HepG2 (cell line): ENCODE results near the gene LRRC45. TPM values are rescaled to one million over a fixed set of nuclear protein-coding genes. Genes with fewer than 3 reads are reported as not detected.
A peak's percentile ranks its signal among the peaks of the same experiment; 100 is the strongest.

Source experiments
- AHR ChIP-seq: IDR thresholded peaks from 2 replicates; pipeline ENCODE4 v1.6.1; 2018; ENCODE audit warnings: missing genetic modification reagents, missing compliant biosample characterization
- CREB3 ChIP-seq: sonication (generic); formaldehyde crosslinking; IDR thresholded peaks from 2 replicates; pipeline ENCODE4 v1.5.0; 2020; ENCODE audit warnings: missing genetic modification reagents
- DR1 ChIP-seq: sonication (generic); formaldehyde crosslinking; IDR thresholded peaks from 2 replicates; pipeline ENCODE4 v1.8.0; 2021; ENCODE audit warnings: mild to moderate bottlenecking, missing genetic modification reagents, inconsistent platforms
- FOSL1 ChIP-seq: sonication (generic); formaldehyde crosslinking; IDR thresholded peaks from 2 replicates; pipeline ENCODE4 v1.9.0; 2021; ENCODE audit warnings: missing genetic modification reagents, borderline replicate concordance
- FOXP4 ChIP-seq: sonication (generic); formaldehyde crosslinking; IDR thresholded peaks from 2 replicates; pipeline ENCODE4 v1.4.0; 2020; ENCODE audit warnings: missing genetic modification reagents
- GABPB1 ChIP-seq: IDR thresholded peaks from 2 replicates; pipeline ENCODE4 v1.6.1; 2016; ENCODE audit warnings: mild to moderate bottlenecking, missing genetic modification reagents, moderate library complexity, missing compliant biosample characterization
- GTF3A ChIP-seq: sonication (generic); formaldehyde crosslinking; conservative IDR thresholded peaks from 2 replicates; pipeline ENCODE4 v1.4.0; 2020; ENCODE audit warnings: mild to moderate bottlenecking, missing genetic modification reagents
- MYPOP ChIP-seq: sonication (generic); formaldehyde crosslinking; IDR thresholded peaks from 2 replicates; pipeline ENCODE4 v1.8.1; 2023; ENCODE audit warnings: mild to moderate bottlenecking, moderate library complexity, missing genetic modification reagents
- RAD21 ChIP-seq: fragments of 450-650 bp; formaldehyde crosslinking; IDR thresholded peaks from 2 replicates; pipeline ENCODE4 v1.5.0; 2020; ENCODE audit warnings: mild to moderate bottlenecking
- RCOR2 ChIP-seq: IDR thresholded peaks from 2 replicates; pipeline ENCODE4 v1.6.1; 2016; ENCODE audit warnings: missing biosample characterization, missing genetic modification reagents
- RELA ChIP-seq: sonication (generic); formaldehyde crosslinking; IDR thresholded peaks from 2 replicates; pipeline ENCODE4 v1.4.0; 2020; ENCODE audit warnings: missing genetic modification reagents
- RFX1 ChIP-seq: fragments of 450-650 bp; IDR thresholded peaks from 2 replicates; pipeline ENCODE4 v1.6.1; 2017
- SAP130 ChIP-seq: IDR thresholded peaks from 2 replicates; pipeline ENCODE4 v1.6.1; 2016; ENCODE audit warnings: low read depth
- SP140L ChIP-seq: sonication (generic); formaldehyde crosslinking; IDR thresholded peaks from 2 replicates; pipeline ENCODE4 v1.4.0; 2020; ENCODE audit warnings: missing genetic modification reagents, borderline replicate concordance
- TEAD2 ChIP-seq: sonication (generic); formaldehyde crosslinking; IDR thresholded peaks from 2 replicates; pipeline ENCODE4 v1.9.0; 2021; ENCODE audit warnings: missing genetic modification reagents
- ZFAT ChIP-seq: sonication (generic); formaldehyde crosslinking; conservative IDR thresholded peaks from 2 replicates; pipeline ENCODE4 v1.8.1; 2023; ENCODE audit warnings: missing genetic modification reagents, inconsistent platforms
- ZNF275 ChIP-seq: sonication (generic); formaldehyde crosslinking; IDR thresholded peaks from 2 replicates; pipeline ENCODE4 v1.8.0; 2022; ENCODE audit warnings: missing genetic modification reagents, mild to moderate bottlenecking, inconsistent platforms, borderline replicate concordance
- ZNF292 ChIP-seq: sonication (generic); formaldehyde crosslinking; IDR thresholded peaks from 2 replicates; pipeline ENCODE4 v1.8.1; 2022; ENCODE audit warnings: mild to moderate bottlenecking, low read depth, missing genetic modification reagents, borderline replicate concordance
- ZNF564 ChIP-seq: sonication (generic); formaldehyde crosslinking; IDR thresholded peaks from 2 replicates; pipeline ENCODE4 v1.8.1; 2023; ENCODE audit warnings: mild to moderate bottlenecking, missing genetic modification reagents
- ZNF639 ChIP-seq: conservative IDR thresholded peaks from 2 replicates; pipeline ENCODE4 v1.6.1; 2018; ENCODE audit warnings: missing genetic modification reagents
- ZSCAN25 ChIP-seq: sonication (generic); formaldehyde crosslinking; IDR thresholded peaks from 2 replicates; pipeline ENCODE4 v1.8.0; 2022; ENCODE audit warnings: mild to moderate bottlenecking, missing genetic modification reagents
- polyA plus RNA-seq, 8 experiments: library from polyadenylated mRNA; depleted of rRNA in 3 of 8; stranded (reverse) in 7 of 8; unstranded in 1 of 8; fragments of >200 nt; fragmentation: Illumina TruSeq in 4 of 8; extraction: Trizol in 4 of 8; gene quantifications; 2 replicates each; pipeline versions ENCODE4 v1.2.1 to v1.2.3, GENCODE V29; 2011 to 2016; ENCODE audit warnings: low read depth in 4 of 8, missing spikeins in 1 of 8, mixed read lengths in 1 of 8; ENCODE audit not compliant: insufficient read depth in 1 of 8
- total RNA-seq, 5 experiments: library from RNA; depleted of rRNA; stranded (reverse); fragments of >200 nt; fragmentation: Illumina TruSeq; extraction: Trizol; gene quantifications; 2 replicates each; pipeline ENCODE4 v1.2.3, GENCODE V29; 2016; ENCODE audit warnings: low read depth in 1 of 5

The LRRC45 gene
- total and polyA plus RNA-seq, 2 of the 13 experiments (the other 11 are each of a cell fraction or from before 2014, with no cell fraction given) = 11.6 to 48.1 TPM

GRCh38 chr17:82056729-82057621, 33.9 kb downstream of the LRRC45 start (continued):
- TF ChIP-seq SP140L (no peak), ZFAT (CRISPR knock-in tag) (no peak), ZNF292 (CRISPR knock-in tag) (peak; percentile 93), TEAD2 (no peak), SAP130 (CRISPR knock-in tag) (peak; percentile 83), ZNF564 (CRISPR knock-in tag) (peak; percentile 64; the same call in 1 of the 2 replicates), RAD21 (peak; percentile 52), ZSCAN25 (CRISPR knock-in tag) (peak; percentile 75; the same call in 1 of the 2 replicates), FOSL1 (CRISPR knock-in tag) (no peak), ZNF639 (CRISPR knock-in tag) (0 out of 2 replicates have a peak, but pooled peaks have one; percentile 43), RCOR2 (CRISPR knock-in tag) (no peak), DR1 (CRISPR knock-in tag) (no peak; the same call in 1 of the 2 replicates), ZNF275 (CRISPR knock-in tag) (no peak), AHR (CRISPR knock-in tag) (0 out of 2 replicates have a peak, but pooled peaks have one; percentile 64), GTF3A (peak; percentile 46; the same call in 1 of the 2 replicates), CREB3 (CRISPR knock-in tag) (no peak), GABPB1 (CRISPR knock-in tag) (peak; percentile 71), FOXP4 (CRISPR knock-in tag) (peak; percentile 13; the same call in 1 of the 2 replicates), MYPOP (CRISPR knock-in tag) (no peak; the same call in 1 of the 2 replicates), RFX1 (no peak), RELA (0 out of 2 replicates have a peak, but pooled peaks have one; percentile 24)
